SK-N-SH treated with all-trans-retinoic acid at 6 μM for 48 hours (cell line): ENCODE data around the gene RIMKLA.

Experiments
- GLIS3 ChIP-seq: fragments of 250-450 bp; sonication (Bioruptor Pico); IDR thresholded peaks from 2 replicates; pipeline ENCODE4 v1.5.0; 2020; ENCODE audit warnings: mild to moderate bottlenecking, moderate library complexity
- SNAI2 ChIP-seq: fragments of 250-450 bp; sonication (Bioruptor Pico); IDR thresholded peaks from 2 replicates; pipeline ENCODE4 v1.5.0; 2020; ENCODE audit warnings: mild to moderate bottlenecking, moderate library complexity

- TF ChIP-seq GLIS3 (CRISPR knock-in tag) (no peak), SNAI2 (CRISPR knock-in tag) (no peak)
Measured at GRCh38 chr1:42442662-42443061, 62.1 kb downstream of the RIMKLA start.
